Subcutaneous abdominal adipose tissue (tissue), 5 donors: Measurements from ENCODE around the gene PRR30.
"Not testable (repeated sequence)": the region's sequence is repeated elsewhere in the genome, so short reads cannot be mapped to it uniquely, and the experiment has no call there.

Experiments used
- H3K27ac ChIP-seq: one replicate; pipeline ENCODE4 v1.7.0; 2013; ENCODE audit warnings: low read depth, mild to moderate bottlenecking, inconsistent platforms, low read length, moderate library complexity
- H3K27me3 ChIP-seq, 5 donors: one replicate each; pipeline ENCODE4 v1.7.0; 2013; ENCODE audit warnings: low read length in 5 of 5, inconsistent platforms in 1 of 5; ENCODE audit not compliant: control insufficient read depth in 5 of 5, insufficient read depth in 4 of 5
- H3K36me3 ChIP-seq, 5 donors: one replicate each; pipeline ENCODE4 v1.7.0; 2013; ENCODE audit warnings: low read length in 5 of 5; ENCODE audit not compliant: control insufficient read depth in 5 of 5, insufficient read depth in 5 of 5
- H3K4me1 ChIP-seq, 5 donors: one replicate each; pipeline ENCODE4 v1.7.0; 2013; ENCODE audit warnings: low read length in 5 of 5, mild to moderate bottlenecking in 3 of 5, moderate library complexity in 1 of 5; ENCODE audit not compliant: control insufficient read depth in 5 of 5, insufficient read depth in 5 of 5
- H3K4me3 ChIP-seq, 5 donors: one replicate each; pipeline ENCODE4 v1.7.0; 2013; ENCODE audit warnings: low read length in 5 of 5, low read depth in 1 of 5
- H3K9ac ChIP-seq, 5 donors: one replicate each; pipeline ENCODE4 v1.7.0; 2013; ENCODE audit warnings: low read length in 5 of 5, mild to moderate bottlenecking in 4 of 5, moderate library complexity in 3 of 5
- H3K9me3 ChIP-seq, 5 donors: one replicate each; pipeline ENCODE4 v1.7.0; 2013; ENCODE audit warnings: low read length in 5 of 5; ENCODE audit not compliant: control insufficient read depth in 5 of 5
- donor health status: healthy.
- donor health status: healthy.
- donor health status: healthy.
- donor health status: healthy.
- donor health status: healthy.

PRR30 gene

DNA sequence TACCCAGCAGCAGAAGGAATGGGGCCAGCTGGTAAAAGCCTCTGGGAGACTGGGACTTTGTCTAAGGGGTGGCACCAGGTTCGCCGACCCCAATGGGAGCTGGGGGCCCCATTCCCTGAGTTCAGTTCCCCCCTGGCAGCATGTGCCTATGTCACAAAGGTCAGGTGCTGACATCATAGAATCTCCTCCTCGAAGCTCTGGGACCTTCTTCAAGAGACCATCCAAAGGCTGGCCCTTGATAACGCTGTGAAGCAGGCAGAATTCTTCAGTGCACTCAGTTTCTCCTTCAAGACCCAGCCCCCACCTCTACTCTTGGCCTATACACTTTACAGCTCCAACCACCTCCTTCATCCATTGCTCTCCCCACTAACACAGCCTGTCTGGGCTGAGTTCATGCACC is at the start of gene PRR30:
Gene PRR30 (minus strand): TSS at position 101 of the 400 bp plus-strand sequence. CDS start 1,081 bp downstream, outside the sequence.
- Histone ChIP-seq H3K9ac (no peak within 1 kb of the TSS), H3K4me1 (peaks cover 0 to 3% (median 2%) of the 10 kb centered on the region in 5 donors), H3K4me3 (no peak within 1 kb of the TSS), H3K36me3 (no peaks in the 10 kb centered on the region), H3K9me3 (no peaks in the 10 kb centered on the region), H3K27ac (no peak within 1 kb of the TSS), H3K27me3 (no peaks in the 10 kb centered on the region)

DNA sequence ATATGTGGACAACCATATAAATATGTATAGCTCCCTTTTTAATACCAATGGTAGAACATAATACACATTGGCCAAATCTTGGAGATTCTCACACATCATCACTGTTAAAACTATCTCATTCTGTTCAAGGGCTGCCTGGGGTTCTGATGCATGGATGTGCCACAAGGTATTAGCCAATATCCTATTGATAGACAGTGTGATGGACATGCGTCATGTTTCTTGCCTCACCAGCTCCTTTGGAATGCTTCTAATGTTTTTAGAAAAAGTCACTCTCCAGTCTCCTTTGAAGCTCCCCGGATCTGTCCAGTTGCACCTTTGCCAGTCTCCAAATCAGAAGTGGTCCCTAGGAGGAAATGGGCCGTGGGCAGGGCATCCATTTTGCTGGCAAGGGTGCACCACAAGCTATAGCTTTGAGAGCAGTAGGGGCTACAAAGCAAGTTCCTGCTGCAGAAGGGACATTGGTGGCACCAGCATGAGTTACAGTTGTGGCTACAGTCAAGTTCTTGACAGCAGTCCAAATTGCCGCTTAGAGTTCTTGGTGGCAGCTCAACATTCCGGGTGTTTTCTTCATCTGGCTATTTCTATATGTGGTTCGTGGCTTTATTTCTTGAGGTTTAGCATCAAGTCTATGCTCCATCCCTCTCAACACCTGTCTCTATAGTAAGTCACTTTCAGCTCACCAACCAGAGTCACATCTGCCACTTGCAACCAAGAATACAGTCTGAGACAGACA is 47.6 kb upstream of the PRR30 start:
- H3K27ac ChIP-seq: peak overlapping the region; percentile 92
- no peaks in the 10 kb centered on the region for H3K27me3 ChIP-seq
- H3K9me3 ChIP-seq: no peaks in the 10 kb centered on the region
- peak overlapping the region in 1 of 5 donors; percentile 93 for H3K9ac ChIP-seq
- no peak overlapping the region for H3K4me3 ChIP-seq
- H3K4me1 ChIP-seq: peaks cover 10 to 55% (median 46%) of the 10 kb centered on the region in 5 donors
- no peaks in the 10 kb centered on the region for H3K36me3 ChIP-seq

DNA sequence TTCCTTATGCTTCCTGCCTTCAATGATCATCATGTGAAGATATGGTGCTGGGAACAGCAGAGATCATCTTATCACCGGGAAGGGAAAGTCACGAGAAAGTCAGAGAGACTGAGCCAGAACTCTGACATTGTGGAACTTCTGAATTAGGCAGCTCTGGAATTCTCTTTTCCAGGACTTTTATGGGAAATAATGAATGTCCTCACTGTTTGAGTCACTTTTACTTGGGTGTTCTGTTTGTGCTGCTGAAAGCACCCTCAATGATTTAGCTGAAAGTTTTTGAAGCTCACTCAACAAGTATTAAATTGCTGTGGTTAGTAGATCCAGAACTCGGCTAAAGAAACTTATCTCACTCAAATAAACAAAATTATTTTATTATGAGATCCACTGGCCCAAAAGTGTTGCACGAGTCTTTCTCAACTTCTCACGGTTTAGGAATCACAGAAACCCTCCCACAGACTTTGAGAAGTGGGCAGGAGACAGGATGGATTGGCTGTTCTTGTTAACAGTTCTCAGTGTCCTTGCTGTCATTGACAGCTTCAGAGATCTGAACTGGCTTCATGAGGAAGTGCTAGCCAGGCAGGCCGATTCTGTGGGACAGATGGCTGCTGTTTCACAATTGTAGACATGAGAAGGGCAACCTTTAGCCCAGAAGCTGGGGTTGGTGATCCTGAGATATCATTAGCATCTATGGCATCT is 46.3 kb upstream of the PRR30 start:
- no peaks in the 10 kb centered on the region for H3K36me3 ChIP-seq
- no peaks in the 10 kb centered on the region for H3K27me3 ChIP-seq
- no peak overlapping the region for H3K4me3 ChIP-seq
- peak overlapping the region; percentile 92 for H3K27ac ChIP-seq
- H3K4me1 ChIP-seq: peaks cover 8 to 62% (median 52%) of the 10 kb centered on the region in 5 donors
- H3K9ac ChIP-seq: peak overlapping the region in 3 of 5 donors; percentile 6 to 93 (median 50)
- H3K9me3 ChIP-seq: no peaks in the 10 kb centered on the region

DNA sequence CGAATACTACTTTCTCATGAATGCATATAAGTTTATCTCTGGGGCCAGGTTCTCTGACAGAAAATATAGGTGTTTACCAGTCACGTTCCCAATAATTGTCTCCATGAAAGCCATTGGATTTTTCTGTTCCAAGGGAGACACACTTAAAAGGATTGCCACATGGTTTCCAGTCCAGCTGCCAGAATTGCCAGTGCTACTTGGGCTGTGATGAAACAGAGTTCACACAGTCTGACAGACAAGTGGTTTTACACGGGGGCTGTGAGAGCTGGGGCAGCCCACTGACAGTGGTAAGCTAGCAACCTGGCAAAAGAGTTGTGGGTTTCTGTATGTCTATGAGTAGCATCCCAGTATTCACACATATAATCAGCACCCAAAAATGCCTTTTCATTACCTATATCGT is 44.9 kb upstream of the PRR30 start:
- Histone ChIP-seq H3K9ac (peak overlapping the region; percentile 49 to 93 (median 74)), H3K4me3 (no peak overlapping the region), H3K4me1 (peaks cover 8 to 74% (median 65%) of the 10 kb centered on the region in 5 donors), H3K36me3 (no peaks in the 10 kb centered on the region), H3K27me3 (no peaks in the 10 kb centered on the region), H3K27ac (peak overlapping the region; percentile 92), H3K9me3 (no peaks in the 10 kb centered on the region)

DNA sequence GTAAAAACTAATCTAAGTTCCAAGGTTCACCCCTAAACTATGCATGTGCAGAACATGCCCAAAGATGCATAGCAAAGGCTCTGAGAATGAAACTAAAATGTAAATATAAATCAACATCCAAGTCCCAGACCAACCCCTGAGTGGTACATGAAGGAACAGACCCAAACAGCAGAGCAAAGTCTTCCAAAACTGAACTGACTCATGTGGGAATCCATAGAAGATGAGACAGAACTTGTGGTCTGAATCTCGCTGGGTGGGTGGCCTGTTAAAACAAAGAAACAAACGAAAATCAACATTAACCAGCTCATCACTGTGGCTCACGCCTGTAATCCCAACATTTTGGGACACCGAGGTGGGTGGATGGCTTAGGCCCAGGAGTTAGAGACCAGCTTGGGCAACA is 43.1 kb upstream of the PRR30 start:
- Histone ChIP-seq H3K27ac (peak overlapping the region; percentile 92), H3K27me3 (peaks cover 0 to 3% (median 0%) of the 10 kb centered on the region in 5 donors), H3K36me3 (no peaks in the 10 kb centered on the region), H3K4me3 (no peak overlapping the region), H3K4me1 (peaks cover 8 to 77% (median 66%) of the 10 kb centered on the region in 5 donors), H3K9ac (peak overlapping the region in 1 of 5 donors; percentile 53), H3K9me3 (no peaks in the 10 kb centered on the region)

DNA sequence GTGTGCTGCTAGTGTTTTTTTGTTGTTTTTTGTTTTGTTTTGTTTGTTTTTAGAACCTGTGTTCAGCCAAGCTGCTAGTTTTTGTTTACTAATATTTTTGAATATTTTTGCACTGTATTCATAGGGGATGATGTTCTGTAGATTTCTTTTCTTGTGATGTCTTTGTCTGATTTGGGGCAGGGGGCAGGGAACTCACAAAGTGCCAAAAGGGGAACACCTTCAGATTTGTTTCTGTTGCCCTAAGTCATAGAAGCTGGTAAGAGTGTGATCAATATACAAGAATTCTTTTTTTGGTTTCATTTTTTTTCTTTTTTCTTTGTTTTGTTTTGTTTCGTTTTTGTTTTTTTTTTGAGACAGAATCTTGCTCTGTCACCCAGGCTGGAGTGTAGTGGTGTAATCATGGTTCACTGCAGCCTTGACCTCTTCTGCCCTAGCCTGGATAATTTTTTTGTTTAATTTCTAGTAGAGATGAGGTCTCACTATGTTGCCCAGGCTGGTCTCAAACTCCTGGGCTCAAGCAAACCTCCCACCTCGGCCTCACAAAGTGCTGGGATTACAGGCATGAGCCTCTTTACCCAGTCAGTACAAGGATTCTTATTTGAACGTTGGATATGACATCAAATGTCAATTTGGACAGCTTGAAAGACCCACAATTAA is 40.3 kb upstream of the PRR30 start:
- H3K36me3 ChIP-seq: no peaks in the 10 kb centered on the region
- peaks cover 5 to 59% (median 51%) of the 10 kb centered on the region in 5 donors for H3K4me1 ChIP-seq
- H3K9me3 ChIP-seq: no peaks in the 10 kb centered on the region
- H3K27me3 ChIP-seq: peaks cover 0 to 3% (median 0%) of the 10 kb centered on the region in 5 donors
- peak overlapping the region; percentile 92 for H3K27ac ChIP-seq
- H3K9ac ChIP-seq: peak overlapping the region in 2 of 5 donors; percentile 19 to 79
- no peak overlapping the region for H3K4me3 ChIP-seq

DNA sequence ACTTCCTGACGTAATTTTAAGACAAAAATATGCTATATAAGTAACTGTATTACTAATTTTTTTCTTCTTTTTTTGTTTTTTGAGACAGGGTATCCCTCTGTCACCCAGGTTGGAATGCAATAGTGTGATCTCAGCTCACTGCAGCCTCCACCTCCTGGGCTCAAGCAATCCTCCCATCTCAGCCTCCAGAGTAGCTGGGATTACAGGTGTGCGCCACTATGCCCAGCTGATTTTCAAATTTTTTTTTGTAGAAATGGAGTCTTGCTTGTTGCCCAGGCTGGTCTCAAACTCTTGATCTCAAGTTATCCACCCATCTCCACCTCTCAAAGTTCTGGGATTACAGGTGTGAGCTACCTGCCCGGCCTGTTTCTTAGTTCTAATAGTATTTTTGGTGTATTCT is 39.3 kb upstream of the PRR30 start:
- H3K27ac ChIP-seq: no peak overlapping the region
- peaks cover 2 to 52% (median 42%) of the 10 kb centered on the region in 5 donors for H3K4me1 ChIP-seq
- peaks cover 0 to 3% (median 0%) of the 10 kb centered on the region in 5 donors for H3K27me3 ChIP-seq
- H3K9me3 ChIP-seq: no peaks in the 10 kb centered on the region
- no peak overlapping the region for H3K4me3 ChIP-seq
- no peaks in the 10 kb centered on the region for H3K36me3 ChIP-seq
- H3K9ac ChIP-seq: no peak overlapping the region

DNA sequence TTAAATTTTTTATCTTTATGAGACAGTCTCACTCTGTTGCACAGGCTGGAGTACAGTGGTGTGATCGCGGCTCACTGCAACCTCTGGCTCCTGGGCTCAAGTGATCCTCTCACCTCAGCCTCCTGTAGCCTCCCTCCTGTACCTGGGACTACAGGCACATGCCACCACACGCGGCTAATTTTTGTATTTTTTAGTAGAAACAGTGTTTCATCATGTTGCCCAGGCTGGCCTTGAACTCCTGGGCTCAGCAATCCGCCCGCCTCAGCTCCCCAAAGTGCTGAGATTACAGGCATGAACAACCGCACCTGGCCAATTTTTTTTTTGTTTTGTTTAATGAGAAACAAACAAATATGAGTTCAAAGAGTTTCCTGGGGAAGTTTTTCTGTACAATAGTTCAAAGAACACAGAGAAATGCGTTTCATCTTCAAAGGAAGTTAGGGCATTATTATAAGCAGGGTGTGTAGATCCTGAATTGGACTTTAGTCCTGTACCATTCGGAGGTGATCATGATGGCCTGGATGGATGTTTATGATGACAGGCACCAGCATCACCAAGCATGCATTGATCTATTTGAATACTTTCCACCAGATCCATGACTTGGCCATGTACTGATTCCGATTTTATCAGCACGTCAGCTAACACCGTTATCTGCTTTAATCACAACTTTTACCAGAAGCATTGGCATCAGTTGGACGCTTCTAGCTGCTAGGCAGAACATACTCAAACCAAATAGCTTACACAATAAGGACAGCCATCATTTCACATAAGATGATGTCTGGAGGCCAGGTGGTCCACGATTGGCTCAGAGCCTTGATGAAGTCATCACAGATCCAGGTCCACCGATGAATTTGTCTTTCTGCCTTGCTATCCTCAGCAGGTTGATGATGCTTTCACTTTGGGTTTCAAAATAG is 38.5 kb upstream of the PRR30 start:
- peaks cover 0 to 3% (median 0%) of the 10 kb centered on the region in 5 donors for H3K27me3 ChIP-seq
- peaks cover 2 to 44% (median 37%) of the 10 kb centered on the region in 5 donors for H3K4me1 ChIP-seq
- H3K4me3 ChIP-seq: no peak overlapping the region
- H3K36me3 ChIP-seq: no peaks in the 10 kb centered on the region
- no peak overlapping the region for H3K27ac ChIP-seq
- no peak overlapping the region for H3K9ac ChIP-seq
- H3K9me3 ChIP-seq: no peaks in the 10 kb centered on the region

DNA sequence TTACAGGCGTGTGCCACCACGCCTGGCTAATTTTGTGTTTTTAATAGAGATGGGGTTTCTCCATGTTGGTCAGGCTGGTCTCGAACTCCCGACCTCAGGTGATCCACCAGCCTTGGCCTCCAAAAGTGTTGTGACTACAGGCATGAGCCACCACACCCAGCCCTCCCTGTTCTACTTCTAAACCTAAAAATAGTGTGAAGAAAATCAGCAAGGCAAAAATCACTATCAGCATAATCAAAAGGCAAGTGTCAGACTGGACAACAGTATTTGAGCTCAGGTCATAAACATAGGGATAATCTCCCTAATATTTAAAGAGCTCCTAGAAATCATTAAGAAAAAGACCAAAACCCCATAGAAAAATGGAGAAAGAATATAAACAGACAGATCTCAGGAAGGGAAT is 36.6 kb upstream of the PRR30 start:
- not testable (repeated sequence) for H3K36me3 ChIP-seq, H3K27me3 ChIP-seq, H3K4me3 ChIP-seq, H3K9me3 ChIP-seq
- H3K9ac ChIP-seq: peak overlapping the region in 1 of 5 donors; percentile 57
- H3K27ac ChIP-seq: peak overlapping the region; percentile 52
- peaks cover 0 to 41% (median 32%) of the 10 kb centered on the region in 5 donors for H3K4me1 ChIP-seq
